ENCODE results near the gene DLK2.

The DLK2 gene

DNA sequence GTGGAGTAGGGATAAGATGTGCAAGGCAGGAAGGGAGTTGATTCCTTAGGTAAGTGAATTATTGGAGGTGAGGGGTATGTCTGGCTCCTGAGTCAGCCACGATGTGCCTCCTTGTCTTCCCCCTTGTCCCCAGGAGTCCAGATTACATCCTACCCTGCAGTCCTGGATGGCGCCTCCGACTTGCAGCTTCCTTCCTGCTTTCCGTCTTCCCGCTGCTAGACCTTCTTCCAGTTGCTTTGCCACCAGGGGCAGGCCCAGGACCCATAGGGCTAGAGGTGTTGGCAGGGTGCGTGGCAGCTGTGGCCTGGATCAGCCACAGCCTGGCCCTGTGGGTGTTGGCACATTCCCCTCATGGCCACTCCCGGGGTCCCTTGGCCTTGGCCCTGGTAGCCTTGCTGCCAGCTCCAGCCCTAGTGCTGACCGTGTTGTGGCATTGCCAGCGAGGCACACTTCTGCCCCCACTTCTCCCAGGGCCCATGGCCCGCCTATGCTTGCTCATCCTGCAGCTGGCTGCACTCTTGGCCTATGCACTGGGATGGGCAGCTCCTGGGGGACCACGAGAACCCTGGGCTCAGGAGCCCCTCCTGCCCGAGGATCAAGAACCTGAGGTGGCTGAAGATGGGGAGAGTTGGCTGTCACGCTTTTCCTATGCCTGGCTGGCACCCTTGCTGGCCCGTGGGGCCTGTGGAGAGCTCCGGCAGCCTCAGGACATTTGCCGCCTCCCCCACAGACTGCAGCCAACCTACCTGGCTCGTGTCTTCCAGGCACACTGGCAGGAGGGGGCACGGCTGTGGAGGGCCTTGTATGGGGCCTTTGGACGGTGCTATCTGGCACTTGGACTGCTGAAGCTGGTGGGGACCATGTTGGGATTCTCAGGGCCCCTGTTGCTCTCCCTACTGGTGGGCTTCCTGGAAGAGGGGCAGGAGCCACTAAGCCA lies 23.1 kb downstream of the DLK2 start (continued):
- TF ChIP-seq, protein P1, sequence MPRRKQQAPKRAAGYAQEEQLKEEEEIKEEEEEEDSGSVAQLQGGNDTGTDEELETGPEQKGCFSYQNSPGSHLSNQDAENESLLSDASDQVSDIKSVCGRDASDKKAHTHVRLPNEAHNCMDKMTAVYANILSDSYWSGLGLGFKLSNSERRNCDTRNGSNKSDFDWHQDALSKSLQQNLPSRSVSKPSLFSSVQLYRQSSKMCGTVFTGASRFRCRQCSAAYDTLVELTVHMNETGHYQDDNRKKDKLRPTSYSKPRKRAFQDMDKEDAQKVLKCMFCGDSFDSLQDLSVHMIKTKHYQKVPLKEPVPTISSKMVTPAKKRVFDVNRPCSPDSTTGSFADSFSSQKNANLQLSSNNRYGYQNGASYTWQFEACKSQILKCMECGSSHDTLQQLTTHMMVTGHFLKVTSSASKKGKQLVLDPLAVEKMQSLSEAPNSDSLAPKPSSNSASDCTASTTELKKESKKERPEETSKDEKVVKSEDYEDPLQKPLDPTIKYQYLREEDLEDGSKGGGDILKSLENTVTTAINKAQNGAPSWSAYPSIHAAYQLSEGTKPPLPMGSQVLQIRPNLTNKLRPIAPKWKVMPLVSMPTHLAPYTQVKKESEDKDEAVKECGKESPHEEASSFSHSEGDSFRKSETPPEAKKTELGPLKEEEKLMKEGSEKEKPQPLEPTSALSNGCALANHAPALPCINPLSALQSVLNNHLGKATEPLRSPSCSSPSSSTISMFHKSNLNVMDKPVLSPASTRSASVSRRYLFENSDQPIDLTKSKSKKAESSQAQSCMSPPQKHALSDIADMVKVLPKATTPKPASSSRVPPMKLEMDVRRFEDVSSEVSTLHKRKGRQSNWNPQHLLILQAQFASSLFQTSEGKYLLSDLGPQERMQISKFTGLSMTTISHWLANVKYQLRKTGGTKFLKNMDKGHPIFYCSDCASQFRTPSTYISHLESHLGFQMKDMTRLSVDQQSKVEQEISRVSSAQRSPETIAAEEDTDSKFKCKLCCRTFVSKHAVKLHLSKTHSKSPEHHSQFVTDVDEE (CRISPR knock-in tag; IDR thresholded peaks at IDR 0.05) = no peak
- no peak for TF ChIP-seq TOX (CRISPR knock-in tag; IDR thresholded peaks at IDR 0.05; ENCODE audit: borderline replicate concordance)

DNA sequence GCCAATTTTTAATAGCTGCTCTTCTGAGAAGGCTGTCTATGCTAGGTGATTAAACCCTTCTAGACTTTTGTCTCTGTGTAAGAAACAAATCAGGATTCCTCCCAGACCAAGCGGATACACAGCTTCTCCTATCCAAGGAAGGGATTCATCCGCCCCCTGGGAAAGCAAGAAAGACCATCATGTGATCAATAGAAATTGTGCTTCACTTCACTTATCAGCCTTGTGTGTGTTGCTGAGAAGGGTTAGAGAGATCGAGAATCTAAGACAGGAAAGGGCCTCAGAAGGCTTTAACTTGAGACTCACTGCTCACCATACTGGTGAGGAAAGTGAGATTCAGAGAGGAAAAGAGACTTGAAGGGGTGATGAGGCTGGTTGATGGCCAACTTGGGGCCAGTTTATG lies 26.5 kb downstream of the DLK2 start:
- TF ChIP-seq GLIS3 (CRISPR knock-in tag; IDR thresholded peaks at IDR 0.05) (no peak), TOX (CRISPR knock-in tag; IDR thresholded peaks at IDR 0.05; ENCODE audit: borderline replicate concordance) (no peak), ISL1 (CRISPR knock-in tag; IDR thresholded peaks at IDR 0.05) (no peak), ZFP3 (CRISPR knock-in tag; IDR thresholded peaks at IDR 0.05) (no peak), OSR1 (CRISPR knock-in tag; IDR thresholded peaks at IDR 0.05) (no peak), PPARA (CRISPR knock-in tag; IDR thresholded peaks at IDR 0.05; ENCODE audit: borderline replicate concordance) (no peak), SNAI2 (CRISPR knock-in tag; IDR thresholded peaks at IDR 0.05) (no peak), CSDC2 (CRISPR knock-in tag; IDR thresholded peaks at IDR 0.05) (no peak), RARB (CRISPR knock-in tag; IDR thresholded peaks at IDR 0.05) (no peak), ZNF565 (CRISPR knock-in tag; conservative IDR thresholded peaks at IDR 0.05; ENCODE audit: low read depth) (no peak), ZNF8 (CRISPR knock-in tag; IDR thresholded peaks at IDR 0.05) (no peak), TCF4 (CRISPR knock-in tag; IDR thresholded peaks at IDR 0.05; ENCODE audit: borderline replicate concordance) (no peak), ZNF70 (CRISPR knock-in tag; IDR thresholded peaks at IDR 0.05) (no peak), ZFP30 (CRISPR knock-in tag; IDR thresholded peaks at IDR 0.05) (no peak), ESRRG (CRISPR knock-in tag; IDR thresholded peaks at IDR 0.05) (no peak), ARNTL (CRISPR knock-in tag; IDR thresholded peaks at IDR 0.05; ENCODE audit: borderline replicate concordance, low read depth) (no peak)
- TF ChIP-seq, protein P2, sequence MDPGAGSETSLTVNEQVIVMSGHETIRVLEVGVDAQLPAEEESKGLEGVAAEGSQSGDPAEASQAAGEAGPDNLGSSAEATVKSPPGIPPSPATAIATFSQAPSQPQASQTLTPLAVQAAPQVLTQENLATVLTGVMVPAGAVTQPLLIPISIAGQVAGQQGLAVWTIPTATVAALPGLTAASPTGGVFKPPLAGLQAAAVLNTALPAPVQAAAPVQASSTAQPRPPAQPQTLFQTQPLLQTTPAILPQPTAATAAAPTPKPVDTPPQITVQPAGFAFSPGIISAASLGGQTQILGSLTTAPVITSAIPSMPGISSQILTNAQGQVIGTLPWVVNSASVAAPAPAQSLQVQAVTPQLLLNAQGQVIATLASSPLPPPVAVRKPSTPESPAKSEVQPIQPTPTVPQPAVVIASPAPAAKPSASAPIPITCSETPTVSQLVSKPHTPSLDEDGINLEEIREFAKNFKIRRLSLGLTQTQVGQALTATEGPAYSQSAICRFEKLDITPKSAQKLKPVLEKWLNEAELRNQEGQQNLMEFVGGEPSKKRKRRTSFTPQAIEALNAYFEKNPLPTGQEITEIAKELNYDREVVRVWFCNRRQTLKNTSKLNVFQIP (CRISPR knock-in tag; IDR thresholded peaks at IDR 0.05; ENCODE audit: borderline replicate concordance, low read depth) = no peak
- TF ChIP-seq, protein P3, sequence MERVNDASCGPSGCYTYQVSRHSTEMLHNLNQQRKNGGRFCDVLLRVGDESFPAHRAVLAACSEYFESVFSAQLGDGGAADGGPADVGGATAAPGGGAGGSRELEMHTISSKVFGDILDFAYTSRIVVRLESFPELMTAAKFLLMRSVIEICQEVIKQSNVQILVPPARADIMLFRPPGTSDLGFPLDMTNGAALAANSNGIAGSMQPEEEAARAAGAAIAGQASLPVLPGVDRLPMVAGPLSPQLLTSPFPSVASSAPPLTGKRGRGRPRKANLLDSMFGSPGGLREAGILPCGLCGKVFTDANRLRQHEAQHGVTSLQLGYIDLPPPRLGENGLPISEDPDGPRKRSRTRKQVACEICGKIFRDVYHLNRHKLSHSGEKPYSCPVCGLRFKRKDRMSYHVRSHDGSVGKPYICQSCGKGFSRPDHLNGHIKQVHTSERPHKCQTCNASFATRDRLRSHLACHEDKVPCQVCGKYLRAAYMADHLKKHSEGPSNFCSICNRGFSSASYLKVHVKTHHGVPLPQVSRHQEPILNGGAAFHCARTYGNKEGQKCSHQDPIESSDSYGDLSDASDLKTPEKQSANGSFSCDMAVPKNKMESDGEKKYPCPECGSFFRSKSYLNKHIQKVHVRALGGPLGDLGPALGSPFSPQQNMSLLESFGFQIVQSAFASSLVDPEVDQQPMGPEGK (CRISPR knock-in tag; IDR thresholded peaks at IDR 0.05; ENCODE audit: borderline replicate concordance) = no peak
- TF ChIP-seq, protein P4, sequence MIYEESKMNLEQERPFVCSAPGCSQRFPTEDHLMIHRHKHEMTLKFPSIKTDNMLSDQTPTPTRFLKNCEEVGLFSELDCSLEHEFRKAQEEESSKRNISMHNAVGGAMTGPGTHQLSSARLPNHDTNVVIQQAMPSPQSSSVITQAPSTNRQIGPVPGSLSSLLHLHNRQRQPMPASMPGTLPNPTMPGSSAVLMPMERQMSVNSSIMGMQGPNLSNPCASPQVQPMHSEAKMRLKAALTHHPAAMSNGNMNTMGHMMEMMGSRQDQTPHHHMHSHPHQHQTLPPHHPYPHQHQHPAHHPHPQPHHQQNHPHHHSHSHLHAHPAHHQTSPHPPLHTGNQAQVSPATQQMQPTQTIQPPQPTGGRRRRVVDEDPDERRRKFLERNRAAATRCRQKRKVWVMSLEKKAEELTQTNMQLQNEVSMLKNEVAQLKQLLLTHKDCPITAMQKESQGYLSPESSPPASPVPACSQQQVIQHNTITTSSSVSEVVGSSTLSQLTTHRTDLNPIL (CRISPR knock-in tag; IDR thresholded peaks at IDR 0.05; ENCODE audit: low read depth) = no peak
- TF ChIP-seq, protein P5, sequence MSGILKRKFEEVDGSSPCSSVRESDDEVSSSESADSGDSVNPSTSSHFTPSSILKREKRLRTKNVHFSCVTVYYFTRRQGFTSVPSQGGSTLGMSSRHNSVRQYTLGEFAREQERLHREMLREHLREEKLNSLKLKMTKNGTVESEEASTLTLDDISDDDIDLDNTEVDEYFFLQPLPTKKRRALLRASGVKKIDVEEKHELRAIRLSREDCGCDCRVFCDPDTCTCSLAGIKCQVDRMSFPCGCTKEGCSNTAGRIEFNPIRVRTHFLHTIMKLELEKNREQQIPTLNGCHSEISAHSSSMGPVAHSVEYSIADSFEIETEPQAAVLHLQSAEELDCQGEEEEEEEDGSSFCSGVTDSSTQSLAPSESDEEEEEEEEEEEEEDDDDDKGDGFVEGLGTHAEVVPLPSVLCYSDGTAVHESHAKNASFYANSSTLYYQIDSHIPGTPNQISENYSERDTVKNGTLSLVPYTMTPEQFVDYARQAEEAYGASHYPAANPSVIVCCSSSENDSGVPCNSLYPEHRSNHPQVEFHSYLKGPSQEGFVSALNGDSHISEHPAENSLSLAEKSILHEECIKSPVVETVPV (CRISPR knock-in tag; IDR thresholded peaks at IDR 0.05) = no peak
- ATAC-seq = no peak

DNA sequence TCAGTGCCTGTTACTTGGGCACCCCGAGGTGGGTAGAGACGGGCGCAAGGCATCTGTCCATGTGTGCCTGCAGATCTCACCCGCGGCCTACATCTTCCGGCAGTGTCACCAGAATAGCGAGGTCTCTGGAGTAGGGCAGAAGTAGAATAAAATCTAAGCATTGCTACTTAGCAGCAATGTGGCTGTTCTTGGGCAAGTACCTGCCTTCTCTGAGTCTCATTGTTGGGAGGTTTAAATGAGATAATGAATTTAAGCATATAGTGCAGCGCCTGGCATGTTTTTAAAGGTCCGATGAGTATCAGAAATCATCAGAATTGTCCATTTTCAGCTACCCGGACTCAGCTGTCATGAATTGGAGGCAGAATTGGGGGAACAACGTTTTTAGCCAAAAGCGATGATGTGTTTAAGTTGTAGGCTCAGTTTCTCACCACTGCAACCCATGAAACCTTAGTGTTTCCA lies 27.2 kb downstream of the DLK2 start:
- no peak for ATAC-seq
- TF ChIP-seq ARNTL (CRISPR knock-in tag; IDR thresholded peaks at IDR 0.05; ENCODE audit: borderline replicate concordance, low read depth) (no peak), ZFP30 (CRISPR knock-in tag; IDR thresholded peaks at IDR 0.05) (no peak), ESRRG (CRISPR knock-in tag; IDR thresholded peaks at IDR 0.05) (no peak), SNAI2 (CRISPR knock-in tag; IDR thresholded peaks at IDR 0.05) (no peak), TCF4 (CRISPR knock-in tag; IDR thresholded peaks at IDR 0.05; ENCODE audit: borderline replicate concordance) (no peak), ZNF8 (CRISPR knock-in tag; IDR thresholded peaks at IDR 0.05) (no peak), ZNF565 (CRISPR knock-in tag; conservative IDR thresholded peaks at IDR 0.05; ENCODE audit: low read depth) (no peak), OSR1 (CRISPR knock-in tag; IDR thresholded peaks at IDR 0.05) (no peak), ZC3H10 (CRISPR knock-in tag; IDR thresholded peaks at IDR 0.05) (no peak), PPARA (CRISPR knock-in tag; IDR thresholded peaks at IDR 0.05; ENCODE audit: borderline replicate concordance) (no peak), TOX (CRISPR knock-in tag; IDR thresholded peaks at IDR 0.05; ENCODE audit: borderline replicate concordance) (no peak)
- TF ChIP-seq, protein P1 (CRISPR knock-in tag; IDR thresholded peaks at IDR 0.05) = no peak

Measured in SK-N-SH treated with all-trans-retinoic acid at 6 μM for 48 hours (cell line).